Ishikawa (cell line): Measurements from ENCODE around the gene LRBA.

ENCODE experiments used
- CEBPB ChIP-seq: IDR thresholded peaks from 2 replicates; pipeline ENCODE4 v1.6.1; 2012
- CREB1 ChIP-seq: IDR thresholded peaks from 2 replicates; pipeline ENCODE4 v1.6.1; 2012; ENCODE audit warnings: low read depth
- EGR1 ChIP-seq: IDR thresholded peaks from 2 replicates; pipeline ENCODE4 v1.6.1; 2012
- EP300 ChIP-seq: IDR thresholded peaks from 2 replicates; pipeline ENCODE4 v1.6.1; 2012; ENCODE audit warnings: borderline replicate concordance
- FOXM1 ChIP-seq: IDR thresholded peaks from 2 replicates; pipeline ENCODE4 v1.6.1; 2012; ENCODE audit warnings: low read depth, borderline replicate concordance
- MAX ChIP-seq: IDR thresholded peaks from 2 replicates; pipeline ENCODE4 v1.6.1; 2012
- NFIC ChIP-seq: IDR thresholded peaks from 2 replicates; pipeline ENCODE4 v1.6.1; 2012
- RAD21 ChIP-seq: IDR thresholded peaks from 2 replicates; pipeline ENCODE4 v1.6.1; 2012; ENCODE audit warnings: low read depth
- REST ChIP-seq: IDR thresholded peaks from 2 replicates; pipeline ENCODE4 v1.6.1; 2012; ENCODE audit warnings: low read depth, mild to moderate bottlenecking
- TAF1 ChIP-seq: IDR thresholded peaks from 2 replicates; pipeline ENCODE4 v1.6.1; 2012; ENCODE audit warnings: low read depth, mild to moderate bottlenecking
- TCF12 ChIP-seq: IDR thresholded peaks from 2 replicates; pipeline ENCODE4 v1.6.1; 2012; ENCODE audit warnings: low read depth
- TEAD4 ChIP-seq: IDR thresholded peaks from 2 replicates; pipeline ENCODE4 v1.6.1; 2012
- USF1 ChIP-seq: IDR thresholded peaks from 2 replicates; pipeline ENCODE4 v1.6.1; 2012
- YY1 ChIP-seq: IDR thresholded peaks from 2 replicates; pipeline ENCODE4 v1.6.1; 2012; ENCODE audit warnings: low read depth
- ZBTB7A ChIP-seq: IDR thresholded peaks from 2 replicates; pipeline ENCODE4 v1.6.1; 2012; ENCODE audit warnings: low read depth

Gene LRBA

GRCh38 chr4:150579551-150580234, 435.4 kb downstream of the LRBA start:
- TF ChIP-seq TCF12 (no peak), ZBTB7A (no peak), REST (no peak), CEBPB (no peak)

- TF ChIP-seq MAX (no peak), TCF12 (no peak), REST (no peak), USF1 (no peak), NFIC (no peak)
Measured at GRCh38 chr4:150578745-150579501, 436.2 kb downstream of the LRBA start.

GRCh38 chr4:150577796-150578195, 437.3 kb downstream of the LRBA start:
- TF ChIP-seq ZBTB7A (no peak), CEBPB (no peak), USF1 (no peak), TCF12 (no peak), TAF1 (no peak), YY1 (no peak), FOXM1 (no peak), TEAD4 (no peak), EP300 (no peak), EGR1 (no peak), REST (no peak)

GRCh38 chr4:150574678-150575077, 440.4 kb downstream of the LRBA start:
- TF ChIP-seq RAD21, result no peak
- no peak for TF ChIP-seq EGR1
- no peak for TF ChIP-seq CREB1
- TF ChIP-seq YY1, result no peak
- no peak for TF ChIP-seq REST
- no peak for TF ChIP-seq TAF1
- no peak for TF ChIP-seq CEBPB
- TF ChIP-seq EP300, result no peak
- TF ChIP-seq ZBTB7A, result no peak
- TF ChIP-seq FOXM1, result no peak
- no peak for TF ChIP-seq USF1
- no peak for TF ChIP-seq MAX
- TF ChIP-seq TEAD4, result no peak
